GM20000 (cell line): ENCODE data around the gene ARPC1A.
"Not testable (repeated sequence)": the region's sequence is repeated elsewhere in the genome, so short reads cannot be mapped to it uniquely, and the experiment has no call there.

Source experiments
- DNase-seq: peaks from one replicate; pipeline ENCODE4 v3.0.0; 2012; ENCODE audit warnings: low spot score
- TF ChIP-seq, protein P1 (sequence below): IDR thresholded peaks from 2 replicates; pipeline ENCODE4 v1.5.1; 2012; ENCODE audit warnings: mild to moderate bottlenecking, control low read depth; ENCODE audit errors: extremely low read depth, missing control alignments

The ARPC1A gene

DNA sequence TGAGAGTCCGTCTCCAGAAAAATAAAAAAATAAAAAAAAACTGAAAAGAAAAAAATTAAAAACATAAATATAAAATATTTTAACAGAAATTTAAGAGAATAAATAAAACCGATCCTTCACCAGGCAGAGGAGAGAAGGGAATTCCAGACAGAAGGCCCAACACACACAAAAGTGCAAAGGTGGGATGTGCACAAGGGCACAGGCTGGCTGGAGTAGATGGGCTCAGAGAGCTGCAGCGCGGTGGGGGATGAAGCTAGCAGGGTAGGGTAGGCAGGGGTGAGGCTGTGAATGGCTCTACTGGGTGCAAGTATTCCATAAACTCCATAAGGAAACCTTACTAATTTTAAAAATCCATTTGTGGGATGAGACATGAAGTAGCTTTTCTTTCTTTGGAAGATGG lies 15.7 kb upstream of the ARPC1A start:
- DNase-seq, result no peak
- TF ChIP-seq, protein P1, sequence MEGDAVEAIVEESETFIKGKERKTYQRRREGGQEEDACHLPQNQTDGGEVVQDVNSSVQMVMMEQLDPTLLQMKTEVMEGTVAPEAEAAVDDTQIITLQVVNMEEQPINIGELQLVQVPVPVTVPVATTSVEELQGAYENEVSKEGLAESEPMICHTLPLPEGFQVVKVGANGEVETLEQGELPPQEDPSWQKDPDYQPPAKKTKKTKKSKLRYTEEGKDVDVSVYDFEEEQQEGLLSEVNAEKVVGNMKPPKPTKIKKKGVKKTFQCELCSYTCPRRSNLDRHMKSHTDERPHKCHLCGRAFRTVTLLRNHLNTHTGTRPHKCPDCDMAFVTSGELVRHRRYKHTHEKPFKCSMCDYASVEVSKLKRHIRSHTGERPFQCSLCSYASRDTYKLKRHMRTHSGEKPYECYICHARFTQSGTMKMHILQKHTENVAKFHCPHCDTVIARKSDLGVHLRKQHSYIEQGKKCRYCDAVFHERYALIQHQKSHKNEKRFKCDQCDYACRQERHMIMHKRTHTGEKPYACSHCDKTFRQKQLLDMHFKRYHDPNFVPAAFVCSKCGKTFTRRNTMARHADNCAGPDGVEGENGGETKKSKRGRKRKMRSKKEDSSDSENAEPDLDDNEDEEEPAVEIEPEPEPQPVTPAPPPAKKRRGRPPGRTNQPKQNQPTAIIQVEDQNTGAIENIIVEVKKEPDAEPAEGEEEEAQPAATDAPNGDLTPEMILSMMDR, result no peak

DNA sequence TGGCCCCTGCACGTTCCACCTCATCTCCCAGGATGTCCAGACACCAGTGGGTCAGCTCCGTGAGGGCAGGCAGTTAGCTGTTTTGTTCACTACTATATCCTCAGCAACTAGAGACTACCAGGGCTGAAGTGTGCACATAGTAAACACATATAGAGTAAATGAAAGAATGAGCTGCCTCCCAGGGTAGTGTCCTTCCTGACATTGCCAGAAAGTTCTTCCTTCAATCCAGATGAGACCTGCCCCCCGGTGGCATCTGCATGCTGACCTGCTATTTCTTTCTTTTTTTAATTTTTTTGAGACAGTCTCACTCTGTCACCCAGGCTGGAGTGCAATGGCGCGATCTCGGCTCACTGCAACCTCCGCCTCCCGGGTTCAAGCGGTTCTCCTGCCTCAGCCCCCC lies 14.0 kb upstream of the ARPC1A start:
- DNase-seq, result no peak
- TF ChIP-seq, protein P1, result no peak

DNA sequence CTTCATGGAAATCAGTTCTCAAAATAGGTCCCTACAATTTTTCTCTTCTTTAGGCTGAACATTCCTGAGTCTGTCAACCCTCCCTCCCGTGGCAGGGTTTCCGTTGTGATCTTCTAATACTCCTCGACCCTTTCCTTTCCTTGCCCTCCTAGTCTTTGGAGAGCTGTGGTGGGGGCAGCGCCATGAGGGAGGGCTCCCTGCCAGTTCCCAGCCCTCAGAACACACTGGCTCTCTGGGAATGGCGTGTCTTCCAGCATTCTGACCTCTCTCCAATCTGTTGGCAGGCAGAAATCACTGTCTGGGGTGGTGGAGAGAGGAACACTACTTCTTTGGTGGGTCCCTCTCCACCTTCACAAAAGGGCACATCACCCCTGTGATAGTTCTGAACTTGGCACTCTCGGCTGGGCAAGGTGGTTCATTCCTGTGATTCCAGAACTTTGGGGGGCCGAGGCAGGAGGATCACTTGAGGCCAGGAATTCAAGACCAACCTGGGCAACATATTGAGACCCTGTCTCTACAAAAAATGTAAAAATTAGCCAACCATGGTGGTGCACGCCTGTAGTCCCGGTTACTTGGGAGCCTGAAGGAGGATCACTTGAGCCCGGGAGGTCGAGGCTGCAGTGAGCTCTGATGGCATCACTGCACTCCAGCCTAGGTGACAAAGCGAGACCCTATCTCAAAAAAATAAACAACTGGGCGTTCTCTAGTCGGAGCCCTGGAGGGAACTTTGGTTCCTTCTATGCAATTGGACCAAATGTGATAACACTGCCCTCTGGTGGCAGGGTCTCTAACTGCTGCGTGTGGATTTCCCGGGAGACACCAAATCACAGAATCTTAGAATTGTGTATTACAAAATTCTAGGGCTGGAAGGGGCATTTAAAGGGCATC lies 13.1 kb upstream of the ARPC1A start:
- DNase-seq, result peak; percentile 74
- TF ChIP-seq, protein P1, result peak; percentile 93

DNA sequence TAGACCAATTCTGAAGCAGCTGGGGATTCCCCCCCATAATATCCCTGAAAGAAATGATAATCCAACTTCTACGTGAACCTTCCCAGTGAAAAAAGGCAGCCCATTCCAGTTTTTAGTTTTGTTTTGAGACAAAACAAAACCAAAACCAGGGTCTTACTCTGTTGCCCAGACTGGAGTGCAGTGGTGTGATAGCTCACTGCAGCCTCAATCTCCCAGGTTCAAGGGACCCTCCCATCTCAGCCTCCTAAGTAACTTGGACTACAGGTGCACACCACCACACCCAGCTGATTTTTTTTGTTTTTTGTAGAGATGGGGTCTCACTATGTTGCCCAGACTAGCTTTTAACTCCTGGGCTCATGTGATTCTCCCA lies 12.5 kb upstream of the ARPC1A start:
- DNase-seq, result no peak
- TF ChIP-seq, protein P1, result no peak

DNA sequence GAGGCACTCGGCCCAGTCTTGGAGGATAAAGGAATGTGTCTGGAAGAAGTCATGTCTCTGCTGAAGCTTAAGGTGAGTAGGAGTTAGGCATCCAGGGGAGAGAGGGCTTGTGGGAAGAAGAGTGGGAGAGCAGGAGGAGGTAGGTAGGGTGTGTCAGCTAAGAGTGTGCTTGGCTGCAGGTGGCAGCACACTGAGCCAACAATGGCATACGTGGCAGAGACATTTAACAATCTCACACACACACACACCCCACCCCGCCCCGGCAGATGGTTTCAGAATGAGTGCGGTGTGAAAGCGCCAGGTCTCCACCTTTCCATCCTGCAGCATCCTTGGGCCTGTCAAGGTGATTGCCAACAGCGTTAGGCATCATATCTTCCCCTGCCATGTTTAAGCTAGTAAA lies 11.2 kb upstream of the ARPC1A start:
- DNase-seq, result no peak
- TF ChIP-seq, protein P1, result no peak

DNA sequence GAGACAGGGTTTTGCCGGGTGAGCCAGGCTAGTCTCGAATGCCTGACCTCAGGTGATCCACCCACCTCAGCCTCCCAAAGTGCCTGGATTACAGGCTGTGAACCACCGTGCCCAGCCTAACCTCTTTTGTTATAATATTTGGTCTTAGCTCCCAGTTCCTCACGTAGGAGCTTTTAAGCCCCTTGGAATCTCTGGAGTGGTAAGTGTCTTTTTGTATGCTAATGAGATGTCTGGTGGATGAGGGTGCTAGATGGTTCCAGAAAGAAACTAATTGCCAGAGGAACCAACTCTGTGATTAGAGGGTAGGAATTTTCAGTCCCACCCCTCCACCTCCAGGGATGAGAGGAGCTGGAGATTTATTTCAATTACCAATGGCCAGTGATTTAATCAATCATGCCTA lies 5.3 kb upstream of the ARPC1A start:
- TF ChIP-seq, protein P1, result no peak
- no peak for DNase-seq

DNA sequence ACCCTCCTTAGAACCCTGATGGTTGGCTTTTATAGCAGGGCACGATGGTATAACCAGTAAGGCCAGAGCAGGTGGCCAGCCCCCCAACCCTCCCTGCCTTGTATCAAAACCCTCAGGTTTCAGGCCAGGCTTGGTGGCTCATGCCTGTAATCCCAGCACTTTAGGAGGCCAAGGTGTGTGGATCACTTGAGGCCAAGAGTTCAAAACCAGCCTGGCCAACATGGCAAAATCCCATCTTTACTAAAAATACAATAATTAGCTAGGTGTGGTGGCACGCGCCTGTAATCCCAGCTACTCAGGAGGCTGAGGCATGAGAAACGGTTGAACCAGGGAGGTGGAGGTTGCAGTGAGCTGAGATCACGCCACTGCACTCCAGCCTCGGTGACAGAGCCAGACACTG lies 3.0 kb upstream of the ARPC1A start:
- not testable (repeated sequence) for DNase-seq

DNA sequence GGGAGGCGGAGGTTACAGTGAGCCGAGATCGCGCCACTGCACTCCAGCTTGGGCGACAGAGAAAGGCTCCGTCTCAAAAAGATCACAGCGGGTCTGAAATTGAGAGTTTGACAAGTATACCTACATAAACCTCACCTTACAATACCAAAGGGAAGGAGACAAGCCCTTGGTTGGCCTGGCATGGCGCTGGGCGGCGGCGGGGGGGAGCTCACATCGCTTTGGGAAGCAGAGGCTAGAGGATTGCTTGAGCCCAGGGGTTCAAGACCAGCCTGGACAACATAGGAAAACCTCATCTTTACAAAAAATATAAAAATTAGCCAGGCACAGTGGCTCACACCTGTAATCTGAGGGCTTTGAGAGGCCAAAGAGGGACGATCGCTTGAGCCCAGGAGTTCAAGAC lies 1.1 kb upstream of the ARPC1A start:
- TF ChIP-seq, protein P1, result no peak
- DNase-seq, result no peak
